Endothelial cell of umbilical vein (primary cell): ENCODE data around the gene ZNF581. TPM values are rescaled to one million over a fixed set of nuclear protein-coding genes. Genes with fewer than 3 reads are reported as not detected.

ENCODE experiments used
- BruUV-seq: library from RNA; stranded (reverse); fragments of 400-500 nt; replicated peaks from 2 replicates; lab custom pipeline; 2021; lab: Mats Ljungman, UMichigan
- CTCF ChIA-PET: fragments of 300-600, 350-600 bp; sonication (Branson Sonifier 250); formaldehyde crosslinking; loops from one replicate; lab custom pipeline; 2021; ENCODE audit warnings: antibody characterized with exemption, inconsistent platforms; lab: Charles Lee
- POLR2A ChIA-PET: fragments of 300-600, 350-600 bp; sonication (Branson Sonifier 250); formaldehyde crosslinking; loops from one replicate; lab custom pipeline; 2021; ENCODE audit warnings: antibody characterized with exemption, inconsistent platforms; lab: Charles Lee
- DNase-seq: peaks from one replicate; pipeline ENCODE4 v3.0.0-alpha.2; 2011; ENCODE audit warnings: low read depth, low spot score
- FAIRE-seq: peaks from 2 replicates; lab custom pipeline; 2011; peaks lifted over from hg19 to GRCh38; lab: Jason Lieb, UNC
- H2AFZ ChIP-seq: 2 replicates; pipeline ENCODE4 v1.6.0; 2012; ENCODE audit warnings: low read depth, low read length, control low read depth, inconsistent platforms
- H3K27ac ChIP-seq: 2 replicates; pipeline ENCODE4 v1.5.1; 2011; ENCODE audit warnings: low read depth, mild to moderate bottlenecking, control low read depth, low read length, moderate library complexity; ENCODE audit not compliant: insufficient read depth
- H3K27me3 ChIP-seq, 2 experiments: 2 replicates each; pipeline versions ENCODE4 v1.6.0 to v1.6.1; 2011; ENCODE audit warnings: low read length in 2 of 2, mixed read lengths in 1 of 2; ENCODE audit not compliant: control insufficient read depth in 2 of 2, insufficient read depth in 2 of 2
- H3K36me3 ChIP-seq, 2 experiments: 2 replicates in 1 of 2; 3 replicates in 1 of 2; pipeline ENCODE4 v1.5.1; 2011; ENCODE audit warnings: low read length in 2 of 2, mild to moderate bottlenecking in 1 of 2, moderate library complexity in 1 of 2; ENCODE audit not compliant: control insufficient read depth in 2 of 2, insufficient read depth in 2 of 2; ENCODE audit errors: extremely low read depth in 1 of 2
- H3K4me1 ChIP-seq: 3 replicates; pipeline ENCODE4 v1.5.1; 2011; ENCODE audit warnings: mild to moderate bottlenecking, low read length; ENCODE audit not compliant: control insufficient read depth, insufficient read depth; ENCODE audit errors: extremely low read depth
- H3K4me2 ChIP-seq: 2 replicates; pipeline ENCODE4 v1.6.1; 2011; ENCODE audit warnings: low read length, control low read depth, mixed read lengths; ENCODE audit not compliant: insufficient read depth
- H3K4me3 ChIP-seq, 3 experiments: fragments of 200-600 bp in 1 of 3; sonication (generic), shearing (Covaris generic) in 1 of 3; replicated peaks in 1 of 3; 2 replicates each; pipeline ENCODE4 v1.5.1; 2011 to 2016; ENCODE audit warnings: control low read depth in 3 of 3, low read length in 3 of 3, mild to moderate bottlenecking in 2 of 3, inconsistent platforms in 1 of 3, low read depth in 1 of 3, moderate library complexity in 1 of 3; ENCODE audit not compliant: insufficient read depth in 1 of 3
- H3K79me2 ChIP-seq: 2 replicates; pipeline ENCODE4 v1.6.0; 2012; ENCODE audit warnings: low read length, inconsistent platforms; ENCODE audit not compliant: control insufficient read depth, insufficient read depth
- H3K9ac ChIP-seq: replicated peaks from 2 replicates; pipeline ENCODE3; 2011; ENCODE audit warnings: low read length, control low read depth; ENCODE audit not compliant: insufficient read depth; ENCODE audit errors: extremely low read depth
- H3K9me1 ChIP-seq: replicated peaks from 3 replicates; pipeline ENCODE4 v1.6.0; 2011; ENCODE audit warnings: mild to moderate bottlenecking, low read length; ENCODE audit not compliant: control insufficient read depth, insufficient read depth; ENCODE audit errors: extremely low read depth
- H3K9me3 ChIP-seq: replicated peaks from 2 replicates; pipeline ENCODE4 v1.5.1; 2012; ENCODE audit warnings: low read length, inconsistent platforms; ENCODE audit not compliant: control insufficient read depth, insufficient read depth
- H4K20me1 ChIP-seq: replicated peaks from 2 replicates; pipeline ENCODE3; 2011; ENCODE audit warnings: mild to moderate bottlenecking, low read length; ENCODE audit not compliant: control insufficient read depth, insufficient read depth; ENCODE audit errors: extremely low read depth
- FOS ChIP-seq: IDR thresholded peaks from 2 replicates; pipeline ENCODE4 v1.6.1; 2011; ENCODE audit warnings: mild to moderate bottlenecking, low read length, moderate library complexity, borderline replicate concordance; ENCODE audit not compliant: insufficient read depth
- GATA2 ChIP-seq: IDR thresholded peaks from 2 replicates; pipeline ENCODE4 v1.7.0; 2011; ENCODE audit warnings: low read depth, mild to moderate bottlenecking, moderate library complexity, mixed read lengths, low read length; ENCODE audit not compliant: insufficient read length, insufficient read depth
- POLR2A ChIP-seq: IDR thresholded peaks from 2 replicates; pipeline ENCODE4 v1.6.1; 2012; ENCODE audit warnings: low read depth, mild to moderate bottlenecking, control low read depth, low read length
- POLR2AphosphoS5 ChIP-seq: IDR thresholded peaks from 2 replicates; pipeline ENCODE4 v1.6.1; 2012; ENCODE audit warnings: low read depth, mild to moderate bottlenecking, control low read depth, low read length, moderate library complexity; ENCODE audit not compliant: insufficient read depth
- dilution Hi-C: fragments of 300-500 bp; cut with MboI; formaldehyde crosslinking; loops from one replicate; pipeline ENCODE4 v1.15.0; 2019; ENCODE audit warnings: low sequenced_read_pairs; ENCODE audit not compliant: extremely low pct_ligation_motif_present
- intact Hi-C: fragments of 100-400 bp; cut with micrococcal nuclease; formaldehyde crosslinking; loops from one replicate; pipeline ENCODE4 v1.10.0; 2022
- polyA plus RNA-seq, 4 experiments: library from polyadenylated mRNA; depleted of rRNA in 3 of 4; stranded (reverse) in 3 of 4; unstranded in 1 of 4; fragments of >200 nt; gene quantifications; 2 replicates each; pipeline versions ENCODE4 v1.2.1 to v1.2.3, GENCODE V29; 2011 to 2012; ENCODE audit warnings: missing spikeins in 1 of 4
- total RNA-seq: library from RNA; stranded (reverse); gene quantifications from 2 replicates; pipeline ENCODE4 v1.2.3, GENCODE V29; 2021
- TF ChIP-seq, protein P1 (sequence below), 2 donors: IDR thresholded peaks; 1 replicate in 1 of 2; 2 replicates in 1 of 2; pipeline ENCODE4 v1.5.1; 2011; ENCODE audit warnings: low read length in 2 of 2, mild to moderate bottlenecking in 2 of 2, moderate library complexity in 2 of 2, control low read depth in 1 of 2, inconsistent platforms in 1 of 2, low read depth in 1 of 2; ENCODE audit not compliant: insufficient read depth in 1 of 2; ENCODE audit errors: extremely low read depth in 1 of 2
- TF ChIP-seq, protein P2 (sequence below): IDR thresholded peaks from 2 replicates; pipeline ENCODE4 v1.6.1; 2011; ENCODE audit not compliant: insufficient read depth, insufficient read length

The ZNF581 gene
- total and polyA plus RNA-seq, 2 donors (not counting 3 experiments of a cell fraction or from before 2014, with no cell fraction given) = 31.4 to 32.3 TPM

DNA sequence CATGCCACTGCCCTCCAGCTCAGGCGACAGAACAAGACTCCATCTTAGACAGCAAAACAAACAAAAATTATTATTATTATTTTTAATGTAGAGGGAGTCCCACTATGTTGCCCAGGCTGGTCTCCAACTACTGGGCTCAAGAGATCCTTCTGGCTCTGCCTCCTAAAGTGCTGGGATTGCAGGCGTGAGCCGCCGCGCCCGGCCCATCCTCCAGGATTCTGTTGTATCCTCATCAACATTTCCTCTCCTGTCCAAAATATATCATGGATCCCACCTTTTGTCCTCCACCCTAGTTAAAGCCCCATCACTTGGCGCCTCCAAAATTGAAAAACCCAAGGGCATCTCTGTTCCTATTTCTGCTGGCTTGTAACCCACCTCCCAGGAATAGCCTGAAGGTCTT lies 20.3 kb upstream of the ZNF581 start:
- Histone ChIP-seq H3K9ac (no peak overlapping the region), H3K4me1 (peaks cover 6% of the 10 kb centered on the region), H3K4me3 (no peak overlapping the region), H3K9me3 (no peaks in the 10 kb centered on the region), H3K79me2 (no peaks in the 10 kb centered on the region), H3K27me3 (no peaks in the 10 kb centered on the region), H4K20me1 (no peaks in the 10 kb centered on the region), H3K9me1 (no peaks in the 10 kb centered on the region), H3K4me2 (no peak overlapping the region), H3K36me3 (peaks cover 0 to 3% of the 10 kb centered on the region in 2 experiments), H3K27ac (no peak overlapping the region), H2AFZ (no peak overlapping the region)
- intact Hi-C loops = no loop called here
- DNase-seq (no peak), FAIRE-seq (no peak)
- CTCF ChIA-PET = interaction anchor here (0.7 to 1.0 kb wide), 2 partner anchors 8 to 17 kb away, joined by 3 to 4 read pairs; no protein-coding TSS in a partner anchor
- TF ChIP-seq POLR2AphosphoS5 (no peak), POLR2A (no peak), GATA2 (no peak), FOS (no peak)
- TF ChIP-seq, protein P1, sequence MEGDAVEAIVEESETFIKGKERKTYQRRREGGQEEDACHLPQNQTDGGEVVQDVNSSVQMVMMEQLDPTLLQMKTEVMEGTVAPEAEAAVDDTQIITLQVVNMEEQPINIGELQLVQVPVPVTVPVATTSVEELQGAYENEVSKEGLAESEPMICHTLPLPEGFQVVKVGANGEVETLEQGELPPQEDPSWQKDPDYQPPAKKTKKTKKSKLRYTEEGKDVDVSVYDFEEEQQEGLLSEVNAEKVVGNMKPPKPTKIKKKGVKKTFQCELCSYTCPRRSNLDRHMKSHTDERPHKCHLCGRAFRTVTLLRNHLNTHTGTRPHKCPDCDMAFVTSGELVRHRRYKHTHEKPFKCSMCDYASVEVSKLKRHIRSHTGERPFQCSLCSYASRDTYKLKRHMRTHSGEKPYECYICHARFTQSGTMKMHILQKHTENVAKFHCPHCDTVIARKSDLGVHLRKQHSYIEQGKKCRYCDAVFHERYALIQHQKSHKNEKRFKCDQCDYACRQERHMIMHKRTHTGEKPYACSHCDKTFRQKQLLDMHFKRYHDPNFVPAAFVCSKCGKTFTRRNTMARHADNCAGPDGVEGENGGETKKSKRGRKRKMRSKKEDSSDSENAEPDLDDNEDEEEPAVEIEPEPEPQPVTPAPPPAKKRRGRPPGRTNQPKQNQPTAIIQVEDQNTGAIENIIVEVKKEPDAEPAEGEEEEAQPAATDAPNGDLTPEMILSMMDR (IDR thresholded peaks at IDR 0.05; ENCODE audit: extremely low read depth in 1 of 2, insufficient read depth in 1 of 2, low read depth in 1 of 2, low read length in 2 of 2) = no peak
- TF ChIP-seq, protein P2, sequence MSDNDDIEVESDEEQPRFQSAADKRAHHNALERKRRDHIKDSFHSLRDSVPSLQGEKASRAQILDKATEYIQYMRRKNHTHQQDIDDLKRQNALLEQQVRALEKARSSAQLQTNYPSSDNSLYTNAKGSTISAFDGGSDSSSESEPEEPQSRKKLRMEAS = no peak
- POLR2A ChIA-PET = interaction anchor here (0.6 kb wide), 1 partner anchor 75 kb away, joined by 3 read pairs; no protein-coding TSS in a partner anchor
- no TSS peak for BruUV-seq
- dilution Hi-C loops = no loop called here
